GM08714 (cell line): ENCODE measurements around the gene CEP170.

Experiments
- H3K4me3 ChIP-seq: fragments of 200-500 bp; sonication (Bioruptor generic); 2 replicates; pipeline ENCODE4 v1.5.1; 2014; ENCODE audit warnings: mild to moderate bottlenecking, low read length, inconsistent platforms
- ZNF274 ChIP-seq: IDR thresholded peaks from 2 replicates; pipeline ENCODE4 v1.6.1; 2012; ENCODE audit warnings: mild to moderate bottlenecking, low read depth, low read length

CEP170 gene

DNA sequence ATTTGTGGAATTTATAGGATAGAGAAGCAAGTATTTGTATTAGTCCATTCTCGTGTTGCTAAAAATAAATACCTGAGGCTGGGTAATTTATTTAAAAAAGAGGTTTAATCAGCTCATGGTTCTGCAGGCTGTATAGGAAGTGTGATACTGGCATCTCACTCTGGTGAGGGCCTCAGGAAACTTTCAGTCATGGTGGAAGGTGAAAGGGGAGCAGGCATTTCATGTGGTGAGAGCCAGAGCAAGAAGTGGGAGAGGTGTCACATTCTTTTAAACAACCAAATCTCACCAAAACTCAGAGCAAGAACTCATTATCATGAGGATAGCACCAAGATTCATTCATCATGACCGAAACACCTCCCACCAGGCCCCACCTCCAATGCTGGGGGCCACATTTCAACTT, 18.9 kb upstream of the CEP170 start:
- H3K4me3 ChIP-seq = no peak overlapping the region

GRCh38 chr1:243273506-243273905, 18.4 kb upstream of the CEP170 start:
- no peak overlapping the region for H3K4me3 ChIP-seq
- TF ChIP-seq ZNF274 = no peak

More for the DNA sequence above, 18.9 kb upstream of the CEP170 start:
- no peak for TF ChIP-seq ZNF274

- TF ChIP-seq ZNF274 = no peak
Observed at GRCh38 chr1:243272401-243272800, 17.3 kb upstream of the CEP170 start.

GRCh38 chr1:243271996-243272395, 16.9 kb upstream of the CEP170 start:
- H3K4me3 ChIP-seq = no peak overlapping the region
- no peak for TF ChIP-seq ZNF274

More at GRCh38 chr1:243272401-243272800, 17.3 kb upstream of the CEP170 start:
- H3K4me3 ChIP-seq = no peak overlapping the region

DNA sequence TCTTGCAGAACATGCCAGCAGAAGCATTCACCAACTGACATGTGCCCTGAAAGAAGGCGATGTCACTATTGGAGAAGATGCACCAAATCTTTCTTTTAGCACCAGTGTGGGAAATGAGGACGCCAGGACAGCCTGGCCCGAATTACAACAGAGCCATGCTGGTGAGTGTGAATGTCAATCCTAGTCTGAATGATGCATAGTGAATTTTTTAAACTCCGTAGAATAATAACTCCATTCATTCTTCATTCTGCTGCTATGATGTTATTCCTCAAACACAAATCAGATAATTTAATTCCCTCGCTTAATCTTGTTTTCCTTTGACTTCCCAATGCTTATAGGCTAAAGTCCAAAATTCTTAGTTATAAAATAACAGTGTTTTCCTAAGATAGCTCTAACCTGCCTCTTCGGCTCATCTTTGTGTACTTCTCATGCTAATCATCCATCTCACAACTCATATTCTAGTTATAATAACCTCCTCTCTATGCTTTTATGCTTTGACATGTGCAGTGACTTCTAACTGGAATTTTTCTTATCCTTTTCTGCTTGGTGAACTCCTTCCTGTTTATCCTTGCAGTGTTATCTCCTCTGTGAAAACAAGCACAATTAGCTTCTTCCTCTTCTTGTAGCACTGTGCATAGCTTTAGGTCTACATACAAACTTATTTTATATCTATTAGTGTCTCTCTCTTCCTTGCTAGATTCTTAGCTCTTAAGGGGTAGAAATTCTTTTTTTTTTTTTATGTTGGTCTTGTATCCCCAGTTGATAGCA, 15.2 kb upstream of the CEP170 start:
- no peak for TF ChIP-seq ZNF274
- H3K4me3 ChIP-seq = no peak overlapping the region

GRCh38 chr1:243269461-243269801, 14.3 kb upstream of the CEP170 start:
- no peak for TF ChIP-seq ZNF274
- H3K4me3 ChIP-seq = no peak overlapping the region; the same call in 1 of the 2 replicates

- no peak overlapping the region; the same call in 1 of the 2 replicates for H3K4me3 ChIP-seq
- TF ChIP-seq ZNF274 = no peak
Observed at GRCh38 chr1:243268751-243269460, 13.8 kb upstream of the CEP170 start.

DNA sequence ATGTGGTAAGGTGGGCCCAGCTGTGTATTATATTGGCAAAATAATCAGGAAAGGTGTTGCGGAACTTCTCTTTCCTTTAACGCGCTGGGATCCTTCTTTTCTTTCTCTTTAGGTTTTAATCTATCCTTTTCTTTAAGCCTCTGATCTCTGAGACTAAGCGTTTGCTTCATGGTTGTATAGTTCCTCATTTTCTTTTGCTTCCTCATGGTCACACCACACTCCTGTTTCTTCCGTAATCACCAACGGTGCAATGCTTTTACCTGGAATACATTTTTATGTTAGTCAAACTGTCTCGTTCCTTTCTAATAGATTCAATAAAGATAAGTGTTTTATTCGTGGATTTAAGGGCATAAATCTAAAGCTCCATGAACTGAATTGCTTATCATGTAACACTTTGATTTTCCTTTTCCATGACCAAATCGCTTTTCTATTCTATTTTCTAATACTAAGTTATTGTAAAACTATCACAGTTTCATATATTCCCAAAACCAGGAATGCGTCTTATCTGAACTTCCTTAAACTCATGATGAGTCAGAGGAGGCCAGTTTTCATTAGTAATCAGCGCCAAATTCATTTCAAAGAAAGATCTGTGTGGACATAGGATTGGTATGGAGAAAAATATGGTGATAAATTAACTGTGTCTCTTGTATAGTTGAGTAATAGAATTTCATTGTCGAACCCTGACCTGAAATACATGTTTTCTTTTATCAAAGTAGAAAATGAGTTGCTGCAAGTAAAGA, 13.0 kb upstream of the CEP170 start:
- no peak for TF ChIP-seq ZNF274
- no peak overlapping the region for H3K4me3 ChIP-seq

DNA sequence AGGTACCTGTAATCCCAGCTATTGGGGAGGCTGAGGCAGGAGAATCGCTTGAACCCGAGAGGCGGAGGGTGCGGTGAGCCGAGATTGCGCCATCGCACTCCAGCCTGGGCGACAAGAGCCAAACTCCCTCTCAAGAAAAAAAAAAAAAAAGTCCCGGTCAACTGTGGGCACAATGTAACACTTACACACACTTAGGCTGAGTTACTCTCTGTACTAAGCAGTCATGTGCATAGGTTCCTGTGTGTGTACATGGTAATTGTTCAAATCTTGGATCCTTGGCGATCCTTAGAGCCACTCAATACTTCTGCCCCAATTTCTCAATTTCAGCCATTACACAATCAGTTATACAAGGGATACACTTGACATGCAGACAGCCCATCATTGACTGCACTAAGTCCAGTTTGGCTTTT, 12.4 kb upstream of the CEP170 start:
- no peak overlapping the region for H3K4me3 ChIP-seq
- TF ChIP-seq ZNF274 = no peak

DNA sequence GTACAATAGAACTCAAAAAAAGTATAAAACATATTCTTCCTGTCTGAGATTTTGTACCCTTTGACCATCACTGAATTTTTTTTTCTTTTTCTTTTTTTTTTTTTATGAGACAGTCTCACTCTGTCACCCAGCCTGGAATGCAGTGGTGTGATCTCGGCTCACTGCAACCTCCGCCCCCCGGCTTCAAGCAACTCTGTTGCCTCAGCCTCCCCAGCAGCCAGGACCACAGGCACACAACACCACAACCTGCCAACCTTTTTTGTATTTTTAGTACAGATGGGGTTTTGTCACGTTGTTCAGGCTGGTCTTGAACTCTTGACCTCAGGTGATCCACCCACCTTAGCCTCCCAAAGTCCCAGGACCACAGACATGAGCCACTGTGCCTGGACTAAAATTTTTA, 11.2 kb upstream of the CEP170 start:
- no peak overlapping the region for H3K4me3 ChIP-seq
- no peak for TF ChIP-seq ZNF274

DNA sequence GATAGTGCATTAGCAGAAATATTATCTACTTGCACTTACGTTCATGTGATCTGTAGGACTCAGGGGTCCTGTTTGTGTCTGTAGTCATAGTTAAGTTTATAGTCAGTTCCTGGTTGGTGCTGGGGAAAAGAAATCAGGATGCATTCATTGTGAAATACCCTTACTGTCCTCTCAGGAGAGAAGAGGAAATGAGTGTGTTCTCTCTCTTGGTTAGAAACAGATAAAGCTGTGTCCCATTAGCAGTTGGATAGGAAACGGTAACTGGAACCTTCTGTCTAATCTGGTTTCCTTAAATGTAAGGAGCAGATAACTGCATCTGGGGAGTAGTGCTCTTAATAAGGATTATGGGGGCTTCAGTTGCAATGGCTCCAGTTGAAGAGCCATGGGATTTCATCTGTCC, 9.6 kb upstream of the CEP170 start:
- no peak for TF ChIP-seq ZNF274
- H3K4me3 ChIP-seq = no peak overlapping the region

- TF ChIP-seq ZNF274 = no peak
- H3K4me3 ChIP-seq = no peak overlapping the region
Observed at GRCh38 chr1:243261390-243261789, 6.3 kb upstream of the CEP170 start.

DNA sequence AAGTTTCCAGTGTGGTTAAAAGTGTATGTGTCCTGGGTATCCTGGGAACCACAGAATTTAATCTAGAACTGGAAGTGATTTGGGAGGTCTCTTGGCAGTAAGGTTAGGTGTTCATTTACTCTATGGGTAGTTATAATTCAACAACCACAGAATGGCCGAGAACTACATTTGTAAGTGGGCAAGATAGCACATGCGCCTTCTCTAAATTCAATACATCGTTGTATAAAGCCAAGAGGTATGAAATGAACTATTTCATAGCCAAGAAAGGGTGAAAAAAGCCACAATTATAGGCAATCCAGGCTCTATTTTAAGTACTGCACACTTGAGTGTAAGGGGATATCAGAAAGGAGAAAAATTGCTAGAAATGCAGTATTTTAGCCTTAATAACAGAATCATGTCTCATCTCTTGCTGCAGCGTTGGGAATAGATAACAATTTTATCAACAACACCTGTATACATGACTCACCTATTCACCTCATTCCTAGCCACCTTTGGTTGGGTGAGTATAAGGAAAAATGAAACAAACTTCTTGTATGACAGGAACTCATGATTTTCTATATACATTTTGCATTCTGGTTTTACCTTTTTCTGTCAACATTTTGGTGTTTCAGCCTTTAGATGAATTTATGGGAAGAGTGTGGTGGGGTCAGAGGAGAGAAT, 5.3 kb upstream of the CEP170 start:
- H3K4me3 ChIP-seq = no peak overlapping the region
- TF ChIP-seq ZNF274 = no peak

DNA sequence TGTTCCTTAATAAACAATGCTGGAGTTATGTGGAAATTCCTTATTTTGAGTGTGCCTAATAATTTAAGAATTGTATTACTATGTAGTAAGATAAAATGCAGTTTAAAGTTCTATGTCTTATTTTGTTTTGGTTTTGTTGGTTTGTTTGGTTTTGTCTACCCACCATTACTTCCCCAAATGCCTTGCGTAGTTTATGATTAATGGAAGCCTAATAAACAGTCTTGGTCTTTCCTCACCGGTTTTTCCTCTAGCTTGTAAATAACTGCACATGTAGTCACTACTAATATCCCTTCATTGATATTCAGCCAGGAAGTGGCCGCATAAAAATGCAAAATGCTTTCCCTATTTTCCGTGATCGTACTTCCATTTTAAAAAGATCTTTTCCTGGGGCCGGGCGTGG, 3.6 kb upstream of the CEP170 start:
- no peak overlapping the region for H3K4me3 ChIP-seq
- no peak for TF ChIP-seq ZNF274

DNA sequence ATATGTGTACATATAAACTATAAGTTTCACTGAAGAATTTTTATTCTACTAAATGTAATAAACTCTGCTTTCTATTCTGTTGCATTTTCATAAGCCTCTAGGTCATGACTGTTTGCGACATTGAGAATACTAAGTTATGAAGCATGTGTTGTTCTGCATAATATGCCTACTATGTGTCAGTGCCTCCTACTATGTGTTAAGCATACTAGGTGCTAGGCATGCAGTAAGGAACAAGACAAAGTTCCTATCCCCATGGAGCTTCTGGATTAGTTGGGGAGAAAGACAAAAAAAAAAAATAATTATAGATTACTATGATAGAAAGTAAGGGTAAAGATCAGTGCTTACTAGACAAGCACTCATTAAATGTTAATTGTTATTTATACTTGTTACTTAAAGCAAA, 2.1 kb upstream of the CEP170 start:
- no peak overlapping the region; the same call in 1 of the 2 replicates for H3K4me3 ChIP-seq
- TF ChIP-seq ZNF274 = no peak
